ENCODE measurements around the gene COL8A1. TPM values are rescaled to one million over a fixed set of nuclear protein-coding genes. Genes with fewer than 3 reads are reported as not detected.

Gene COL8A1
- total RNA-seq, 1 experiment from 2014 or later: 8.1 TPM

- no peaks in the 10 kb centered on the region for H3K9me3 ChIP-seq (ENCODE audit: insufficient read depth, low read depth)
- H4K20me1 ChIP-seq (ENCODE audit: insufficient read depth): no peaks in the 10 kb centered on the region
- H3K36me3 ChIP-seq (ENCODE audit: low read depth): no peaks in the 10 kb centered on the region
- no peak for DNase-seq
- H3K4me1 ChIP-seq (replicated peaks; ENCODE audit: insufficient read depth): no peaks in the 10 kb centered on the region
- H3K4me2 ChIP-seq: no peak overlapping the region
- TF ChIP-seq EZH2 (IDR thresholded peaks at IDR 0.05; ENCODE audit: low read depth): no peak
- no peak for TF ChIP-seq CTCF (conservative IDR thresholded peaks at IDR 0.05)
- no TSS peak for BruUV-seq (replicated peaks)
- H3F3A ChIP-seq (ENCODE audit: insufficient read depth, low read depth): no peaks in the 10 kb centered on the region
- ChIA-PET POLR2A (ENCODE audit: unreplicated experiment) (no interaction called here), CTCF (no interaction called here)
- H3K9me2 ChIP-seq (ENCODE audit: insufficient read depth): no peaks in the 10 kb centered on the region
- H3K4me3 ChIP-seq: no peak overlapping the region
- H3K27me3 ChIP-seq (ENCODE audit: insufficient read depth, low read depth): no peaks in the 10 kb centered on the region
- H3K27ac ChIP-seq: no peak overlapping the region
- no peaks in the 10 kb centered on the region for H3K79me2 ChIP-seq (ENCODE audit: low read depth)
- intact Hi-C loops (cut with micrococcal nuclease; ENCODE audit: unreplicated experiment): no loop called here
- H2AFZ ChIP-seq: no peak overlapping the region
These were observed 20.6 kb downstream of the COL8A1 start for GRCh38 chr3:99659032-99659431.

- H3K9me2 ChIP-seq (ENCODE audit: insufficient read depth): no peaks in the 10 kb centered on the region
- H3K9me3 ChIP-seq (ENCODE audit: insufficient read depth, low read depth): no peaks in the 10 kb centered on the region
- no peak for TF ChIP-seq CTCF (conservative IDR thresholded peaks at IDR 0.05)
- H3K36me3 ChIP-seq (ENCODE audit: low read depth): no peaks in the 10 kb centered on the region
- H3K79me2 ChIP-seq (ENCODE audit: low read depth): no peaks in the 10 kb centered on the region
- no peak overlapping the region for H3K4me2 ChIP-seq
- no peak overlapping the region for H3K27ac ChIP-seq
- no peak for DNase-seq
- POLR2A ChIA-PET (ENCODE audit: unreplicated experiment): no interaction called here
- CTCF ChIA-PET: no interaction called here
- H3K27me3 ChIP-seq (ENCODE audit: insufficient read depth, low read depth): no peaks in the 10 kb centered on the region
- H3K4me3 ChIP-seq: no peak overlapping the region
- H4K20me1 ChIP-seq (ENCODE audit: insufficient read depth): no peaks in the 10 kb centered on the region
- H3F3A ChIP-seq (ENCODE audit: insufficient read depth, low read depth): no peaks in the 10 kb centered on the region
- no peaks in the 10 kb centered on the region for H3K4me1 ChIP-seq (replicated peaks; ENCODE audit: insufficient read depth)
- intact Hi-C loops (cut with micrococcal nuclease; ENCODE audit: unreplicated experiment): loop anchor here (2.0 kb wide), 1 partner anchor 21 kb away; the partner anchor contains the start of gene COL8A1
- H2AFZ ChIP-seq: peak overlapping the region; percentile 35; the same call in 1 of the 2 replicates
- no TSS peak for BruUV-seq (replicated peaks)
These were observed 21.6 kb downstream of the COL8A1 start for GRCh38 chr3:99659951-99660350.

GRCh38 chr3:99662838-99663570 is 24.6 kb downstream of the COL8A1 start:
- H3K36me3 ChIP-seq (ENCODE audit: low read depth): no peaks in the 10 kb centered on the region
- H3K27ac ChIP-seq: peak overlapping the region; percentile 25
- 0 out of 2 replicates have a peak overlapping the region, but pooled peaks have one; percentile 32 for H2AFZ ChIP-seq
- no TSS peak for BruUV-seq (replicated peaks)
- H3K4me2 ChIP-seq: no peak overlapping the region
- no peaks in the 10 kb centered on the region for H3K9me3 ChIP-seq (ENCODE audit: insufficient read depth, low read depth)
- no peaks in the 10 kb centered on the region for H3K79me2 ChIP-seq (ENCODE audit: low read depth)
- ChIA-PET POLR2A (ENCODE audit: unreplicated experiment) (no interaction called here), CTCF (no interaction called here)
- H3K4me1 ChIP-seq (replicated peaks; ENCODE audit: insufficient read depth): no peaks in the 10 kb centered on the region
- no peak for TF ChIP-seq EZH2 (IDR thresholded peaks at IDR 0.05; ENCODE audit: low read depth)
- no peak for TF ChIP-seq CTCF (conservative IDR thresholded peaks at IDR 0.05)
- H4K20me1 ChIP-seq (ENCODE audit: insufficient read depth): no peaks in the 10 kb centered on the region
- DNase-seq: no peak
- no peaks in the 10 kb centered on the region for H3K27me3 ChIP-seq (ENCODE audit: insufficient read depth, low read depth)
- intact Hi-C loops (cut with micrococcal nuclease; ENCODE audit: unreplicated experiment): no loop called here
- no peaks in the 10 kb centered on the region for H3K9me2 ChIP-seq (ENCODE audit: insufficient read depth)
- no peaks in the 10 kb centered on the region for H3F3A ChIP-seq (ENCODE audit: insufficient read depth, low read depth)
- H3K4me3 ChIP-seq: no peak overlapping the region

Data from PC-9 (cell line).